PC-9 (cell line): Measurements from ENCODE around the gene MTX3.

ENCODE experiments used
- CTCF ChIP-seq: fragments of 200-600 bp; sonication (generic); conservative IDR thresholded peaks from 2 replicates; pipeline ENCODE4 v1.6.1; 2017; ENCODE audit warnings: mixed run types, antibody characterized with exemption, mild to moderate bottlenecking, moderate library complexity
- EZH2 ChIP-seq: fragments of 200-600 bp; sonication (generic); IDR thresholded peaks from 2 replicates; pipeline ENCODE4 v1.8.0; 2017; ENCODE audit warnings: antibody characterized with exemption, low read depth

- no peak for TF ChIP-seq CTCF
- TF ChIP-seq EZH2 = no peak
These were observed 28.4 kb downstream of the MTX3 start for GRCh38 chr5:79962575-79963222.
